ENCODE results near the gene SOX11. TPM values are rescaled to one million over a fixed set of nuclear protein-coding genes. Genes with fewer than 3 reads are reported as not detected.

Gene SOX11
- total and polyA plus RNA-seq, 2 donors: 0.07 to 0.52 TPM

DNA sequence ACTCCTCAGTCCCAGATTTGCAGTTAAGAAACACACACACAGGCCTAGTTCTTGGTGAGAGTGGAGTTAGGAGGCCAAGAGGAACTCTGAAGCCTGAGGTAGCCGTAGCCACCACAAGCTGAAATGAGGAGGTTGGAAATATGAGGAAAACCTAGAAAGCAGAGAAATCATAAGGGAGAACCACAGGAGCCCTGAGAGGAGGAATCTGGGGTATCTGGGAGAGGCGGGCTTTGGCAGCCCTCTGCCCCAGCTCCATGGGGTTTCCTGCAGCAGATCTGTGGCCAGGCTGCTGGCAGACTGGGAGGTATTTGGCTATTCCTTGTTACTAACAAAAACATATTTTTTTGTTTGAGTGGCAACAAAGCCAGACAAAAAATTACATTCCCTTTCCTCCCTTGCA, 11.0 kb downstream of the SOX11 start:
- Histone ChIP-seq H3K4me3 (ENCODE audit: low read length in 2 of 2) (no peak overlapping the region), H3K27me3 (ENCODE audit: control insufficient read depth in 2 of 2, insufficient read depth in 1 of 2, low read length in 1 of 2) (peaks cover 2 to 6% of the 10 kb centered on the region in 2 donors), H3K36me3 (ENCODE audit: control insufficient read depth in 2 of 2, insufficient read depth in 2 of 2, low read length in 1 of 2) (no peaks in the 10 kb centered on the region), H3K9me3 (ENCODE audit: control insufficient read depth in 2 of 2, insufficient read depth in 1 of 2, low read length in 1 of 2) (no peaks in the 10 kb centered on the region), H3K4me1 (ENCODE audit: control insufficient read depth in 2 of 2, insufficient read depth in 2 of 2, low read length in 2 of 2) (no peaks in the 10 kb centered on the region), H3K27ac (ENCODE audit: low read depth in 1 of 2, low read length in 1 of 2) (no peak overlapping the region)
- no peak for DNase-seq (ENCODE audit: low read depth in 6 of 9, low spot score in 9 of 9)
- 98% methylated on average over 2 of the region's 2 CpGs for WGBS

DNA sequence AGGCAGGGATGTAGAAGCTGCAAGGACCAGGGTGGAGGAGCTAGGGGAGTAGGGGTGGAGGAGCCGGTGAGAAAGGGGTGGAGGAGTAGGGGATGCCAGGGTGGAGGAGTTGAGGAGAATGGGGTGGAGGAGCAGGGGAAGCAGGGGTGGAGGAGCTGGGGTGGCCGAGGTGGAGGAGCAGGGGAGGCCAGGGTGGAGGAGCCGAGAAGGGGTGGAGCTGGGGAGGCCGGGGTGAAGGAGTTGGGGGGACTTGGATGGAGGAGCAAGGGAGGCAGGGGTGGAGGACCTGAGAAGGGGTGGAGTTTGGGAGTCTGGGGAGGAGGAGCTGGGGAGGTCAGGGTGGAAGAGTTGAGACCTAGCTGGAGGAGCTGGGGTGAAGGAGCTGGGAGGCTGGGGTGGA, 13.3 kb downstream of the SOX11 start:
- Histone ChIP-seq H3K27ac (ENCODE audit: low read depth in 1 of 2, low read length in 1 of 2) (no peak overlapping the region), H3K4me1 (ENCODE audit: control insufficient read depth in 2 of 2, insufficient read depth in 2 of 2, low read length in 2 of 2) (no peaks in the 10 kb centered on the region), H3K36me3 (ENCODE audit: control insufficient read depth in 2 of 2, insufficient read depth in 2 of 2, low read length in 1 of 2) (no peaks in the 10 kb centered on the region), H3K4me3 (ENCODE audit: low read length in 2 of 2) (no peak overlapping the region), H3K9me3 (ENCODE audit: control insufficient read depth in 2 of 2, insufficient read depth in 1 of 2, low read length in 1 of 2) (no peaks in the 10 kb centered on the region), H3K27me3 (ENCODE audit: control insufficient read depth in 2 of 2, insufficient read depth in 1 of 2, low read length in 1 of 2) (peaks cover 0 to 2% of the 10 kb centered on the region in 2 donors)
- WGBS: 91% methylated on average over 4 of the region's 4 CpGs
- DNase-seq (ENCODE audit: low read depth in 6 of 9, low spot score in 9 of 9): no peak

DNA sequence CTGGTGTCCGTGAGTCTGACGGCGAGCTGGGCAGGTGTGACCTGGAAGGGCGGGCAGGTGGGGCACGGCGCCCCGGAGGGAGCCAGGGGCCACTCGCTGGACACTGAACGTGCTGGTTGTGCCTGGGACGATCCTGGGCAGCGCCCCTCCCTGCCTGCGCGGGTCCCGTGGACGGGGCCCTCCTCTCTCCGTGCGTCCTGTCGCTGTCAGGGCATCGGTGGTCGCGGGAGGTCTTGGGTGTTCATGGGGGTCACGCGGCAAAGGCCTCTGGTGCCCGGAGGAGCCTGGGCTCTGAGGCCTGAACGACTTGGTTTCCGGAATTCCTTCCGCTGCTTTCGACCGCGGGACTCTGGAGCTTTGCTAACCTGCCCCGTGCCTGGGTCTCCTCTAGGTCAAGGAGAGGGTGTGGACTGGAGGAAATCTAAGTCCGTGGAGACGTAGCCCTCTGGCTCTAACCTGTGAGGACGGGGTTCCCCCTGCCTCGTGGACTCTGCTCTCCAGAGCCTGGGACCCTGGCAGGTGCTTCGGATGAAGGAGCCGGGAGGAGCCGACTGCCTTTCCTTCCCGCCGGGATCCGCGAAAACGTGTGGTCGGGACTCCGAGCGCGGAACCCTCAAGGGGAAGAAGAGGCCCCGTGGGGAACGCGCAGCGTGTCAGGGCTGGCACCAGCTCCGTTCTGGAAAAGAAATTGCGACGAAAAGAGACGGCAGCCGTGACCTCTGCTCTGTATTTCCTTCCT, 14.7 kb downstream of the SOX11 start:
- 91% methylated on average over 56 of the region's 56 CpGs for WGBS
- Histone ChIP-seq H3K36me3 (ENCODE audit: control insufficient read depth in 2 of 2, insufficient read depth in 2 of 2, low read length in 1 of 2) (no peaks in the 10 kb centered on the region), H3K4me3 (ENCODE audit: low read length in 2 of 2) (no peak overlapping the region), H3K27ac (ENCODE audit: low read depth in 1 of 2, low read length in 1 of 2) (no peak overlapping the region), H3K4me1 (ENCODE audit: control insufficient read depth in 2 of 2, insufficient read depth in 2 of 2, low read length in 2 of 2) (no peaks in the 10 kb centered on the region), H3K27me3 (ENCODE audit: control insufficient read depth in 2 of 2, insufficient read depth in 1 of 2, low read length in 1 of 2) (no peaks in the 10 kb centered on the region), H3K9me3 (ENCODE audit: control insufficient read depth in 2 of 2, insufficient read depth in 1 of 2, low read length in 1 of 2) (no peaks in the 10 kb centered on the region)
- DNase-seq (ENCODE audit: low read depth in 6 of 9, low spot score in 9 of 9): no peak

DNA sequence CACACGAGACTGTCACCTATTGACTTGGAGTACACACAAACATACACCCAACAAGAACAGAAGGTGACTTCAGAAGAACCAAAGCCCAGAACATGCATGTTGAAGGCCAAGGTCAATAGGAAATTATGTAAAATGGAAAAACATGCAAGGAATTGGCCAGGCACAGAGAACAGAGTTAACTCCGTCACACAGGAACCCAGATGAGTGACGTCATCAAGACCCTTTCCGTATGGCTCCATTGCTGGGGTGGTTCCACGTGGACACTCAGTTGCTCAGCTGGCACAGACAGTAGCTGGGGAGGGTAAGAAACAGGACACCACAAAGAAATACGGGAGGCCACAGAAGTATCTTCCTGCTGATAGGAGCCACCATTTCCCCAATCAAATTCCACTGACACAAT, 18.4 kb downstream of the SOX11 start:
- Histone ChIP-seq H3K27ac (ENCODE audit: low read depth in 1 of 2, low read length in 1 of 2) (no peak overlapping the region), H3K4me1 (ENCODE audit: control insufficient read depth in 2 of 2, insufficient read depth in 2 of 2, low read length in 2 of 2) (no peaks in the 10 kb centered on the region), H3K27me3 (ENCODE audit: control insufficient read depth in 2 of 2, insufficient read depth in 1 of 2, low read length in 1 of 2) (no peaks in the 10 kb centered on the region), H3K9me3 (ENCODE audit: control insufficient read depth in 2 of 2, insufficient read depth in 1 of 2, low read length in 1 of 2) (no peaks in the 10 kb centered on the region), H3K36me3 (ENCODE audit: control insufficient read depth in 2 of 2, insufficient read depth in 2 of 2, low read length in 1 of 2) (no peaks in the 10 kb centered on the region), H3K4me3 (ENCODE audit: low read length in 2 of 2) (no peak overlapping the region)
- DNase-seq (ENCODE audit: low read depth in 6 of 9, low spot score in 9 of 9): no peak
- WGBS: 92% methylated on average over 6 of the region's 6 CpGs

DNA sequence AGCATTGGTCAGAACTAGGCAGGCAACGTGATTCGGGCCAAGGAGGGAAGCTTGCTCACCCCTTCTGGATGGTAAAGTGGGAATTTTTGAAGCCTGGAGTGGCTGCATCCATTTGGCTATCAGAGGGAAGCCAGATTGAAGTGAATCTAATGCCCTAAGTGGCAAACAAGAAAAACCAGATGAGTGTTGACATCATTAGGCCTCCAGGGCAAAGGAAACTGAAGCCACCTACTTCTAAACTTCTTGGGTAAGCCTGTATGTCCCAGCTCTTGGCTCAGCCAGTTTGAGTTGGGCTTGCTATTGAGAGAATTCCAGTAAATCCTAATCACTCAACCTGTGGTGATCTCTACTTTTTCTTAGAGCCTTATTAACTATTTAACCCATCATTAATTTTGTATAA, 20.9 kb downstream of the SOX11 start:
- no peak for DNase-seq (ENCODE audit: low read depth in 6 of 9, low spot score in 9 of 9)
- WGBS: 89% methylated on average over 2 of the region's 2 CpGs
- Histone ChIP-seq H3K9me3 (ENCODE audit: control insufficient read depth in 2 of 2, insufficient read depth in 1 of 2, low read length in 1 of 2) (no peaks in the 10 kb centered on the region), H3K36me3 (ENCODE audit: control insufficient read depth in 2 of 2, insufficient read depth in 2 of 2, low read length in 1 of 2) (no peaks in the 10 kb centered on the region), H3K4me3 (ENCODE audit: low read length in 2 of 2) (no peak overlapping the region), H3K27ac (ENCODE audit: low read depth in 1 of 2, low read length in 1 of 2) (no peak overlapping the region), H3K27me3 (ENCODE audit: control insufficient read depth in 2 of 2, insufficient read depth in 1 of 2, low read length in 1 of 2) (no peaks in the 10 kb centered on the region), H3K4me1 (ENCODE audit: control insufficient read depth in 2 of 2, insufficient read depth in 2 of 2, low read length in 2 of 2) (no peaks in the 10 kb centered on the region)

DNA sequence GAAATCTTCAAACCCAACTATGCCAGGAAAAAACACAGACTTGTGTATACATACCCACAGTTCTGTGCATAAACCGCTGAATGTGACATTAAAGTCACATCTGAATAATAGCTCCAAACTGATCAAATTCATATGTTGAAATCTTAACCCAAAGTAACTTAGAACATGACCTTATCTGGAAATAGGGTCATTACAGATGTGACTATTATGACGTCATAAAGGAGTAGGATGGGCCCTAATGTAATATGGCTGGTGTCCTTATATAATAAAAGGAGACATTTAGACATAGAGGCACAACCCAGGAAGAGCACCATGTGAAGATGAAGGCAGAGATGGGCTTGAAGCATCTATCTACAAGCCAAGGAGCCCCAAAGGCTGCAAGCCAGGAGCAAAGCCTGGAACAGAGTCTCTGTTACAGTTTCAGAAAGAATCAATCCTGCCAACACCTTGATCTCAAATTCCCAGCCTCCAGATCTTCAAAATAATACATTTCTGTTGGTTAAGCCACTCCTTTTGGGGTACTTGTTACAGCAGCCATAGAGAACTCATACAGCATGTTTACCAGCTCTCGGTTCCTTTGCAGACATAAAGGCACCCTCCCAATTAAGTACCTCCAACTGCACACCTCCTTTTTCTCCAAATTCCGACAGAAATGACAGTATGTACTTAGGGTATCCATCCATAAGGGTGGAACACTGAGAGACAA, 27.6 kb downstream of the SOX11 start:
- Histone ChIP-seq H3K4me1 (ENCODE audit: control insufficient read depth in 2 of 2, insufficient read depth in 2 of 2, low read length in 2 of 2) (no peaks in the 10 kb centered on the region), H3K36me3 (ENCODE audit: control insufficient read depth in 2 of 2, insufficient read depth in 2 of 2, low read length in 1 of 2) (no peaks in the 10 kb centered on the region), H3K27me3 (ENCODE audit: control insufficient read depth in 2 of 2, insufficient read depth in 1 of 2, low read length in 1 of 2) (no peaks in the 10 kb centered on the region), H3K27ac (ENCODE audit: low read depth in 1 of 2, low read length in 1 of 2) (no peak overlapping the region), H3K4me3 (ENCODE audit: low read length in 2 of 2) (no peak overlapping the region), H3K9me3 (ENCODE audit: control insufficient read depth in 2 of 2, insufficient read depth in 1 of 2, low read length in 1 of 2) (no peaks in the 10 kb centered on the region)
- 93% methylated on average over 4 of the region's 4 CpGs for WGBS
- no peak for DNase-seq (ENCODE audit: low read depth in 6 of 9, low spot score in 9 of 9)

DNA sequence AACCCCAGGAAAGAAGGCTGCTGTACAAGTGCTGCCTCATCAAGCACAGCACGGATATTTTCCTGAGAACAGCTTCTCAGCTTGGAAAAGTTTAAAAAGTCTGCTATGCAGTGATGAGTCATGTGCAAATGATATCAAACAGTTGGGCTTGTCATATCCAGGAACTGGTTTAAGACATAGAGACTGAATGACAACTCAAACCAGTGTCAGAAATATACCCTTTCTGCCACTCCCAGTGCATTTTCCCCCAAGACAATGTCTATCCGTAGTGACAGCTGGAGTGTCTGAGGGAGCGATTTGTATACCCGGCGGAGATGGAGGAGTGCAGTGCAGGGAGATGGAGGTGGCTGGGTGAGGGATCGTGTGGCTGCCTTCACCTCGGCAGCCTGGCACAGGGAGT, 28.2 kb downstream of the SOX11 start:
- Histone ChIP-seq H3K9me3 (ENCODE audit: control insufficient read depth in 2 of 2, insufficient read depth in 1 of 2, low read length in 1 of 2) (no peaks in the 10 kb centered on the region), H3K4me3 (ENCODE audit: low read length in 2 of 2) (no peak overlapping the region), H3K36me3 (ENCODE audit: control insufficient read depth in 2 of 2, insufficient read depth in 2 of 2, low read length in 1 of 2) (no peaks in the 10 kb centered on the region), H3K4me1 (ENCODE audit: control insufficient read depth in 2 of 2, insufficient read depth in 2 of 2, low read length in 2 of 2) (no peaks in the 10 kb centered on the region), H3K27ac (ENCODE audit: low read depth in 1 of 2, low read length in 1 of 2) (no peak overlapping the region), H3K27me3 (ENCODE audit: control insufficient read depth in 2 of 2, insufficient read depth in 1 of 2, low read length in 1 of 2) (peaks cover 0 to under 1% of the 10 kb centered on the region in 2 donors)
- 85% methylated on average over 7 of the region's 7 CpGs for WGBS
- no peak for DNase-seq (ENCODE audit: low read depth in 6 of 9, low spot score in 9 of 9)

DNA sequence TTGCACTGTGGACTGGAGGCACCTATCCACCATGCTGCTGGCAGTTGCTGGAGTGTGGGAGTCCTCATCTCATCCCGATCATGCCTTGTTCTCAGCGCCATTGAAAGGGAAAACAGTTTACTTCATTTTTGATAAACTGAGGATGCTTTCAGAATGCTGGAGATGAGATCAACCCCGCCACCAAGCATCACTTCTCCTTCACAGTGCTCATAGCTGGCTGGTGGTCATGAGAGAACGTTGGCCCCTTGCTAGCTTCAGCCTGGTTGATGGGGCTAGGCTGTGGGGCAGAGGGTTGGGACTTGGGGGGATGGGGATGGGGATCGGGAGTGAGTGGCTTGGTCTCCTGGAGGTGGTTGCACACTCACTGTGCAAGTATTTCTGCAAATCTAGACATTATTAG, 30.1 kb downstream of the SOX11 start:
- H3K36me3 ChIP-seq (ENCODE audit: control insufficient read depth in 2 of 2, insufficient read depth in 2 of 2, low read length in 1 of 2): no peaks in the 10 kb centered on the region
- DNase-seq (ENCODE audit: low read depth in 6 of 9, low spot score in 9 of 9): no peak
- H3K9me3 ChIP-seq (ENCODE audit: control insufficient read depth in 2 of 2, insufficient read depth in 1 of 2, low read length in 1 of 2): no peaks in the 10 kb centered on the region
- no peaks in the 10 kb centered on the region for H3K4me1 ChIP-seq (ENCODE audit: control insufficient read depth in 2 of 2, insufficient read depth in 2 of 2, low read length in 2 of 2)
- no peak overlapping the region for H3K27ac ChIP-seq (ENCODE audit: low read depth in 1 of 2, low read length in 1 of 2)
- H3K27me3 ChIP-seq (ENCODE audit: control insufficient read depth in 2 of 2, insufficient read depth in 1 of 2, low read length in 1 of 2): peaks cover 0 to 10% of the 10 kb centered on the region in 2 donors
- 90% methylated on average over 5 of the region's 5 CpGs for WGBS
- H3K4me3 ChIP-seq (ENCODE audit: low read length in 2 of 2): no peak overlapping the region

DNA sequence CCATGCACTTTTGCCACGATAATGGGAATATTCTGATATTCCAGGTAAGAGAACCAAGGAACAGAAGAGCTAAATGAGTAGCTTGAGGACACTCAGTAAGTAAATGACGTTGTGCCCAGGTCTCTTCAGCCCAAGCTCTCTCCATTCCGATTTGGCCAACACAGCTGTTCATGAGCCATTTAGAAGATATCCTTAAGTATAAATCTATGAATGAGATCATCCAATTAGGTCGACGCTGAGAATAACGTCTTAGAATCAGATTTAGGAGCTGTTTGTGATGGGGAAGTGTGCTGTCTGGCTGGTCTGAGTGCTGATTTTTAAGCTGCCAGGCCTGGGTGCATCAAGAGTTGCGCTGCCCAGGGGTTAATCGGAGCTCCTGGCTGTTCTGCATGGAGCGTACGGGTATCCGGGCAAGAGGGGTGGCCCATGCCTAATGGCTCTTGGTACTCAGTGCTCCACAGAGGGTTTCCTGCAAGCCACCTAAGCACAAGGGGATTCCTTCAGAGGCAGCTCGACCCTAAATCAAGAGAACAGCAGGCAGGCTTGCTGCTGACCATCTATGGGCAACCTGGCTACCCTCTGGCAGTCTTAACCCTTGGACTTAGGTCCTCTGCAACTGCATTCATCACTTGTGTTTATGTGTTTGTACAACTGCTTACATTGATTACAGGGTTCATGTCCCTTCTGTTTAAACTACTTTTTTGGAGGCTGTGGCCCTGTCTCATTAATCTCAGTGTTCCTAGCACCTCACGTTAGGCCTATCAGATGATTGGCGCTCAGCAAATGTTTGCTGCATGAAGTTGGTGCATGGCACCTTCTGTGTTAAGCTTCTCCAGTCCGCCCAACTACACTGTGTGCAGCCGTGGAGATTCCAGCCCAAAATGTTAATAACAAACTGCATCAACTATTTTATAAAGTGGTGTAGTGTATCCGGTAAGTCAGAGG, 31.9 kb downstream of the SOX11 start:
- Histone ChIP-seq H3K36me3 (ENCODE audit: control insufficient read depth in 2 of 2, insufficient read depth in 2 of 2, low read length in 1 of 2) (no peaks in the 10 kb centered on the region), H3K4me1 (ENCODE audit: control insufficient read depth in 2 of 2, insufficient read depth in 2 of 2, low read length in 2 of 2) (no peaks in the 10 kb centered on the region), H3K9me3 (ENCODE audit: control insufficient read depth in 2 of 2, insufficient read depth in 1 of 2, low read length in 1 of 2) (no peaks in the 10 kb centered on the region), H3K4me3 (ENCODE audit: low read length in 2 of 2) (no peak overlapping the region), H3K27me3 (ENCODE audit: control insufficient read depth in 2 of 2, insufficient read depth in 1 of 2, low read length in 1 of 2) (peaks cover 0 to 10% of the 10 kb centered on the region in 2 donors), H3K27ac (ENCODE audit: low read depth in 1 of 2, low read length in 1 of 2) (no peak overlapping the region)
- WGBS: 92% methylated on average over 17 of the region's 17 CpGs
- no peak for DNase-seq (ENCODE audit: low read depth in 6 of 9, low spot score in 9 of 9)
